ENCODE data around the gene CTCFL. TPM values are rescaled to one million over a fixed set of nuclear protein-coding genes. Genes with fewer than 3 reads are reported as not detected.

The CTCFL gene
- total RNA-seq, 4 donors from 2014 or later = not detected

DNA sequence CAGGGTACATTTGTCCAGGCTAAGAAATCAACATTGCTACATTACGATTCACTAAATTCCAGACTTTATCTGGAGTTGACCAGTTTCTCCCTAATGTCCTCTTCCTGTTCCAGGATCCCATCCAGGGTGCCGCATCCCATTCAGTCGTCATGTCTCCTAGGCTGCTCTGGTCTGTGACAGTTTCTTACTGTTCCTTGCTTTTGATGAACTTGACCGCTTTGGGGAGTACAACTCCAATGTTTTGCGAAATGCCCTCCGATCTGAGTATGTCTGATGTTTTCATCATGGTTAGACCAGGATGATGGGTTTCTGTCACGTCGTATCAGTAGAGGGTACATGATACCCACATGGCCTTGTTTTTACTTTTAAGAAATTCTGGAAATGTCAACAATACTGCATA is 62.2 kb downstream of the CTCFL start:
- TF ChIP-seq, protein P1, sequence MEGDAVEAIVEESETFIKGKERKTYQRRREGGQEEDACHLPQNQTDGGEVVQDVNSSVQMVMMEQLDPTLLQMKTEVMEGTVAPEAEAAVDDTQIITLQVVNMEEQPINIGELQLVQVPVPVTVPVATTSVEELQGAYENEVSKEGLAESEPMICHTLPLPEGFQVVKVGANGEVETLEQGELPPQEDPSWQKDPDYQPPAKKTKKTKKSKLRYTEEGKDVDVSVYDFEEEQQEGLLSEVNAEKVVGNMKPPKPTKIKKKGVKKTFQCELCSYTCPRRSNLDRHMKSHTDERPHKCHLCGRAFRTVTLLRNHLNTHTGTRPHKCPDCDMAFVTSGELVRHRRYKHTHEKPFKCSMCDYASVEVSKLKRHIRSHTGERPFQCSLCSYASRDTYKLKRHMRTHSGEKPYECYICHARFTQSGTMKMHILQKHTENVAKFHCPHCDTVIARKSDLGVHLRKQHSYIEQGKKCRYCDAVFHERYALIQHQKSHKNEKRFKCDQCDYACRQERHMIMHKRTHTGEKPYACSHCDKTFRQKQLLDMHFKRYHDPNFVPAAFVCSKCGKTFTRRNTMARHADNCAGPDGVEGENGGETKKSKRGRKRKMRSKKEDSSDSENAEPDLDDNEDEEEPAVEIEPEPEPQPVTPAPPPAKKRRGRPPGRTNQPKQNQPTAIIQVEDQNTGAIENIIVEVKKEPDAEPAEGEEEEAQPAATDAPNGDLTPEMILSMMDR (IDR thresholded peaks at IDR 0.05) = no peak
- no peak for TF ChIP-seq EP300 (IDR thresholded peaks at IDR 0.05)
- TF ChIP-seq POLR2A (IDR thresholded peaks at IDR 0.05) = no peak
- H3K27me3 ChIP-seq = peaks cover 0 to 8% of the 10 kb centered on the region in 2 donors
- peaks cover 0 to 4% (median 0%) of the 10 kb centered on the region in 4 donors for H3K4me1 ChIP-seq
- no peak for DNase-seq (ENCODE audit: low spot score in 2 of 2)
- H3K4me3 ChIP-seq = no peak overlapping the region
- H3K9me3 ChIP-seq = no peaks in the 10 kb centered on the region
- 92% methylated on average over 8 of the region's 8 CpGs for WGBS, 2 donors
- no peak overlapping the region for H3K27ac ChIP-seq
- H3K36me3 ChIP-seq = no peaks in the 10 kb centered on the region

DNA sequence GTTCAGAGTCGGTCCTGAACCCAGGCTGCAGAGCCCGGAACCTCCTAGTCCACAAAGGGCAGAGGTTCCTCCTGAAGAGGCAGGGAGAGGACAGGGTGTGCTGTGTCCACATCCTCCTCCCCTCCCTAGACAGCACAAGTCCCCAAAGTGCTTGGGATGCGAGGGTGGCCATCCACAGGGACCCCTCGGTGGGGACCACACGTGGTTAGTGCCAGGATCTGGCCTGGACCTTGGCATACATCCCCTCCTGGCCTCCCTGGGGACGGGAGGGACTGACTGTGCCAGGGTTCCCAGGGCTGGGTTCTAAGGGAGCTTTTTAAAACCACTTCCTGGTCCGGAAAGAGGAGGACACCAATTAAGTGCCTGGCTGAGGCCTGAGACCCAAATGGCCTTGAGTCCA is 63.2 kb downstream of the CTCFL start:
- Histone ChIP-seq H3K27me3 (peaks cover 0 to 3% of the 10 kb centered on the region in 2 donors), H3K4me1 (peaks cover 0 to 4% (median 0%) of the 10 kb centered on the region in 4 donors), H3K4me3 (no peak overlapping the region), H3K36me3 (no peaks in the 10 kb centered on the region), H3K27ac (no peak overlapping the region), H3K9me3 (no peaks in the 10 kb centered on the region)
- no peak for DNase-seq (ENCODE audit: low spot score in 2 of 2)
- 84 to 93% methylated on average over 7 of the region's 7 CpGs for WGBS, 2 donors
- no peak for TF ChIP-seq POLR2A (IDR thresholded peaks at IDR 0.05)

DNA sequence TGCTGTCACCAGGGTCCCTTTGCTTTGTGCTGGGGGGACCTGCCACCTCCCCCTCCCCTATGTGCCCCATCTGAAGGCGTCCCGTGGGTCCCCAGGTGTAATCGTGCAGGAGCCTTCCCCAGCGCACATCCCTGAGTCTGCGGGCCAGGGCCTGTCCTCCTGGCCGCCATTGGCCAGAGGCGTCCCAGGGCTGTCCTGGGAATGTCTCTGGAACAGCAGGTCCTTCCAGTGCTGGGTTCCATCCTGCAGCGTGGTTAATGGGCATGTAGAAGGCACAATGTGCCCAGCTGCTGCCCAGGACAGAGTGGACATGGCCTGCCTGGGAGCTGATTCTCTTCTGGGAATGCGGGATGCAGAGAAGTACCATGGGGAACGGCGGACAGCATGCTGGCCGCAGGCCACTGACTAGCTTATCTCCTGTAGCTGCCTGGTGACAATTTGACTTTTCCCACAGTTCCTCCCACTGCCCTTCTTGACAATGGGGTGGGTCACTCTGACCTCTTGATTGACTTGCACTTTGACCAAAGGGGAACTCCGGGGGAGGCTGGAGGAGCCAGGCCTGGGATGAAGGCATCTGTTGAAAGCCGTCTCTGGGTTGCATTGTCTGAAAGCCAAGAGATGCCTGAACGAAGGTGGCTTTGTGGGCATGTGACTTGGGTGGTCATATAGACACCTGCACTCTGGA is 64.0 kb downstream of the CTCFL start:
- H3K36me3 ChIP-seq = no peaks in the 10 kb centered on the region
- no peaks in the 10 kb centered on the region for H3K9me3 ChIP-seq
- no peak overlapping the region for H3K27ac ChIP-seq
- H3K27me3 ChIP-seq = no peaks in the 10 kb centered on the region
- DNase-seq (ENCODE audit: low spot score in 2 of 2) = no peak
- 81 to 84% methylated on average over 15 of the region's 15 CpGs for WGBS, 2 donors
- TF ChIP-seq EP300 (IDR thresholded peaks at IDR 0.05) = no peak
- no peak for TF ChIP-seq POLR2A (IDR thresholded peaks at IDR 0.05)
- TF ChIP-seq, protein P1 (IDR thresholded peaks at IDR 0.05) = no peak
- H3K4me3 ChIP-seq = no peak overlapping the region
- H3K4me1 ChIP-seq = peaks cover 0 to 4% (median 0%) of the 10 kb centered on the region in 4 donors

DNA sequence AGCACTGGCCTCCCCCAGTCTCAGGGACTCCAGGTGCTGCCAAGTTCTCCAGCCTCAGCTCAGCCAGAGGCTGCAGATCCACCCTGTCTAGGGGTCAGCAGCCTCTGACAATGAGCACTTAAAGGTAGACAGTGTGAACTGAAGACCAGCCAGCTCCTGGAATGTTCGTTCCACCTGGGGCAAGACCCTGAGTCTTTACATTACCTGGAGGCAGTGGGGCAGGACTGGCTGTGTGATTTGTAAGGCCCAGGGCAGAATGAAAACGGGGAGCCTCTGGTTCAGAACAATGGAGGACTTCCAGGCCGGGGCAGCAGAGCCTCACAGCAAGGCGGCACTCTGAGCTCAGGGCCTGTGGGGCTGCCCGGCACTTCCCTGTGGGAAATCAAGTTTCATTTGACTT is 65.0 kb downstream of the CTCFL start:
- WGBS, 2 donors = 71 to 91% methylated on average over 4 to 5 of the region's 5 CpGs
- H3K4me3 ChIP-seq = no peak overlapping the region
- TF ChIP-seq POLR2A (IDR thresholded peaks at IDR 0.05) (no peak), EP300 (IDR thresholded peaks at IDR 0.05) (no peak)
- no peaks in the 10 kb centered on the region for H3K27me3 ChIP-seq
- no peak for DNase-seq (ENCODE audit: low spot score in 2 of 2)
- no peak overlapping the region for H3K27ac ChIP-seq
- H3K36me3 ChIP-seq = no peaks in the 10 kb centered on the region
- H3K4me1 ChIP-seq = peaks cover 0 to 4% (median 0%) of the 10 kb centered on the region in 4 donors
- H3K9me3 ChIP-seq = no peaks in the 10 kb centered on the region

DNA sequence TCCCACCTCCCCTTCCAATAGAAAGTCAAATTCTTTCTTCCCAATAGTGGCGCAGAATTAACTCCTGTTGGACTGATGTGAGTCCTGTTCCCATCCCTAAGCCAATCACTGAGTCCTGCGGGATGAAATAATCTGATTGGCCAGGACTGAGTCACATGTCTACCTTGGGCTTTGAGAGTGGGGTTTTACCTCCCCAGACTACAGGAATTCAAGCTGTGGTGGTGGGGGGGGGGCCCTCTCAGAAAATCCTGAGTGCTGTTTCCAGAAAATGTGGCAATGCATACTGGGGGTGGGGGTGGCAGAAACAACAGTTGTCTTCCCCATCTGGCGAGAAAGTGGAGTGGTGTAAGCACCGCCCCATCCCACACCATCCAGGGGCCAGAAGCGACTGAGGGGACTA is 65.7 kb downstream of the CTCFL start:
- WGBS, 2 donors = 75 to 78% methylated on average over 5 of the region's 5 CpGs
- H3K27ac ChIP-seq = no peak overlapping the region
- TF ChIP-seq, protein P1 (IDR thresholded peaks at IDR 0.05) = no peak
- no peak for TF ChIP-seq EP300 (IDR thresholded peaks at IDR 0.05)
- no peak for TF ChIP-seq POLR2A (IDR thresholded peaks at IDR 0.05)
- H3K36me3 ChIP-seq = no peaks in the 10 kb centered on the region
- H3K4me3 ChIP-seq = no peak overlapping the region
- H3K4me1 ChIP-seq = peaks cover 0 to 4% (median 0%) of the 10 kb centered on the region in 4 donors
- no peak for DNase-seq (ENCODE audit: low spot score in 2 of 2)
- no peaks in the 10 kb centered on the region for H3K9me3 ChIP-seq
- no peaks in the 10 kb centered on the region for H3K27me3 ChIP-seq

DNA sequence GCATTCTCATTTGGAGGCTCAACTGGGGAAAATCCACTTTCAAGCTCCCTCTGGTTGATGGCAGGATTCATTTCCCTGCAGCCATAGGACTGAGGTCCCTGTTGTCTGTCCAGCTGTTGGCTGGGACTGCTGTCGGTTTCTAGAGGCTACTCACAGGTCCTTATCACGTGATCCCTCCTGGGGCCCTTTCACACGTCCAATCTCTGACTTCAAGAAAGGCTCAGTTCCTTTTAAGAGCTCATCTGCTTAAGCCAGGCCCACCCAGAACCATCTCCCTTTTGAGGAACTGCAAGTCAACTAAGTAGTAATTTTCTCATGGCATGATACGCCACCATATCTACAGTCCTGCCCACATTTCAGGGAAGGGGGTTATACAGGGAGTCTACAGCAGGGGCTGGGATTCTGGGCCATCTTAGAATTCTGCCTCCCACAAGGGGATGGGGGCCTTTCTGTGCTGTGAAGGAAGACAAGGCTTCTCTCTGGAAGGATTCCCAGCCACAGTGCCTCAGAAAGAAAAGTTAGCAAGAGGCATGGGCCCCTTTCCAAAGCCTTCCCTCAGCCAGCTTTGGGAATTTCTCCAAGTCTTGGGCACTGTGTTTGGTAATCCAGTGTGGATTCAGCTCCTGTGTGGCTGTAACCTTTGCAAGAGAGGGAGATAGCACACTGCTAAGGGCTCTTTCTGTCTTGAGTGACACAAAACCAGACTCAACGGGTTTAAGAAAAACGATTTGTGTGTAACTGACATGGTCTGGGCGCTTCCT is 66.4 kb downstream of the CTCFL start:
- Histone ChIP-seq H3K4me3 (no peak overlapping the region), H3K27ac (no peak overlapping the region), H3K27me3 (no peaks in the 10 kb centered on the region), H3K9me3 (no peaks in the 10 kb centered on the region), H3K4me1 (peaks cover 0 to 4% (median 0%) of the 10 kb centered on the region in 4 donors), H3K36me3 (no peaks in the 10 kb centered on the region)
- no peak for DNase-seq (ENCODE audit: low spot score in 2 of 2)
- WGBS, 2 donors = 69 to 70% methylated on average over 7 of the region's 7 CpGs
- TF ChIP-seq EP300 (IDR thresholded peaks at IDR 0.05) = no peak
- TF ChIP-seq, protein P1 (IDR thresholded peaks at IDR 0.05) = no peak
- no peak for TF ChIP-seq POLR2A (IDR thresholded peaks at IDR 0.05)
